Prostate gland (tissue), 2 donors: ENCODE results near the gene SSX2.
"Not testable (repeated sequence)": the region's sequence is repeated elsewhere in the genome, so short reads cannot be mapped to it uniquely, and the experiment has no call there.

Source experiments
- POLR2A ChIP-seq: fragments of 450-650 bp; IDR thresholded peaks from one replicate; pipeline ENCODE4 v1.6.1; 2016; ENCODE audit warnings: antibody characterized with exemption, mild to moderate bottlenecking
- POLR2AphosphoS5 ChIP-seq: sonication (generic); formaldehyde crosslinking; IDR thresholded peaks from one replicate; pipeline ENCODE4 v1.6.1; 2017; ENCODE audit warnings: antibody characterized with exemption
- TF ChIP-seq, protein P1 (sequence below), 4 experiments: fragments of 200-600 bp in 2 of 4; fragments of 450-650 bp in 2 of 4; sonication (generic) in 2 of 4; IDR thresholded peaks; 1 replicate in 3 of 4; 2 replicates in 1 of 4; pipeline ENCODE4 v1.5.1; 2016 to 2019; ENCODE audit warnings: antibody characterized with exemption in 4 of 4, mild to moderate bottlenecking in 2 of 4, moderate library complexity in 2 of 4

DNA sequence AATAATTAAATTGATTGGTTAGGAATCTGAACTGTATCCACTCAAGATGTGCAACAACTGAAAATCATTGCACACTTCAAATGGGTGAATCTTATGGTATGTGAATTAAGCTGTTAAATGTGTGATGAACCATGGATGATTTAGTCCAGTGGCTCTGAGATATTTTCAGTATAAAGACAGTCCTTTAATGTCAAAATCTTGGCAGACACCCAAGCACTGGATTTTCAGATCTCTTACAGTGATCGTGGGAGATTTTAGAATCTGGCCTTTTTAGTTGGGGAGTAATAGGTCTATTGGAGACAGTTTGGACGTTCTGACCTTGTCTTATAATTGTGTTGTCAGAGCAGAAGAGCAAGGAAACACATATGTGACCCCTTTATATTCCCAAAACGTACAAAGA, 56.3 kb downstream of the SSX2 start:
- TF ChIP-seq, protein P1, sequence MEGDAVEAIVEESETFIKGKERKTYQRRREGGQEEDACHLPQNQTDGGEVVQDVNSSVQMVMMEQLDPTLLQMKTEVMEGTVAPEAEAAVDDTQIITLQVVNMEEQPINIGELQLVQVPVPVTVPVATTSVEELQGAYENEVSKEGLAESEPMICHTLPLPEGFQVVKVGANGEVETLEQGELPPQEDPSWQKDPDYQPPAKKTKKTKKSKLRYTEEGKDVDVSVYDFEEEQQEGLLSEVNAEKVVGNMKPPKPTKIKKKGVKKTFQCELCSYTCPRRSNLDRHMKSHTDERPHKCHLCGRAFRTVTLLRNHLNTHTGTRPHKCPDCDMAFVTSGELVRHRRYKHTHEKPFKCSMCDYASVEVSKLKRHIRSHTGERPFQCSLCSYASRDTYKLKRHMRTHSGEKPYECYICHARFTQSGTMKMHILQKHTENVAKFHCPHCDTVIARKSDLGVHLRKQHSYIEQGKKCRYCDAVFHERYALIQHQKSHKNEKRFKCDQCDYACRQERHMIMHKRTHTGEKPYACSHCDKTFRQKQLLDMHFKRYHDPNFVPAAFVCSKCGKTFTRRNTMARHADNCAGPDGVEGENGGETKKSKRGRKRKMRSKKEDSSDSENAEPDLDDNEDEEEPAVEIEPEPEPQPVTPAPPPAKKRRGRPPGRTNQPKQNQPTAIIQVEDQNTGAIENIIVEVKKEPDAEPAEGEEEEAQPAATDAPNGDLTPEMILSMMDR (IDR thresholded peaks at IDR 0.05), result not testable (repeated sequence)
- TF ChIP-seq POLR2A, POLR2AphosphoS5: not testable (repeated sequence)
